Stimulated activated CD8-positive, alpha-beta memory T cell treated with anti-CD3 and anti-CD28 coated beads, Interleukin-12 subunit alpha, Interleukin-12 subunit beta, amount 100 ng/mL, for 1 hour (primary cell): ENCODE results near the gene OR2AG1.

Source experiments
- DNase-seq: peaks from one replicate; pipeline ENCODE4 v3.0.0-alpha.2; 2020; ENCODE audit warnings: low read depth

Gene OR2AG1, protein sequence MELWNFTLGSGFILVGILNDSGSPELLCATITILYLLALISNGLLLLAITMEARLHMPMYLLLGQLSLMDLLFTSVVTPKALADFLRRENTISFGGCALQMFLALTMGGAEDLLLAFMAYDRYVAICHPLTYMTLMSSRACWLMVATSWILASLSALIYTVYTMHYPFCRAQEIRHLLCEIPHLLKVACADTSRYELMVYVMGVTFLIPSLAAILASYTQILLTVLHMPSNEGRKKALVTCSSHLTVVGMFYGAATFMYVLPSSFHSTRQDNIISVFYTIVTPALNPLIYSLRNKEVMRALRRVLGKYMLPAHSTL

DNA sequence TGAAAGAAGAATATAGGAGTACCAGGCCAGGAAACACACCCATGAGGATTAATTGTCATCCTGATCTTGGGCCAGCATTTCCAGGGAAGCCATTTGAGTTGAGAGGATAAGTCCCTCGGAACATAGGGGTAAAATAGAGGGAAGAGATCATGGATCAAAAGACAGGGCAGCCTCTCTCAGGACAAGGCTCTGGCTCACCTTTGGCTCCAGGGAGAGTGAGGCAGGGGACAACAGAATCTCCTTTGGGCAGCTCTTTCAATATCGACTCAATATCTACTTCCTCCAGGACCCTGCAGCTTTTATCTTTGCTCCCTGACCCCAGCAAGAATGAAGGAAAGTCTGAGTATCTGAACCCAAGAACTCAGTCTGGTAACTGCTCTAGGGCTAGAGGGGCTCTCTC is at the start of gene OR2AG1:
Gene OR2AG1 (plus strand): TSS at position 301 of the 400 bp plus-strand sequence. CDS start 2,018 bp downstream, outside the sequence.
- no peak for DNase-seq

DNA sequence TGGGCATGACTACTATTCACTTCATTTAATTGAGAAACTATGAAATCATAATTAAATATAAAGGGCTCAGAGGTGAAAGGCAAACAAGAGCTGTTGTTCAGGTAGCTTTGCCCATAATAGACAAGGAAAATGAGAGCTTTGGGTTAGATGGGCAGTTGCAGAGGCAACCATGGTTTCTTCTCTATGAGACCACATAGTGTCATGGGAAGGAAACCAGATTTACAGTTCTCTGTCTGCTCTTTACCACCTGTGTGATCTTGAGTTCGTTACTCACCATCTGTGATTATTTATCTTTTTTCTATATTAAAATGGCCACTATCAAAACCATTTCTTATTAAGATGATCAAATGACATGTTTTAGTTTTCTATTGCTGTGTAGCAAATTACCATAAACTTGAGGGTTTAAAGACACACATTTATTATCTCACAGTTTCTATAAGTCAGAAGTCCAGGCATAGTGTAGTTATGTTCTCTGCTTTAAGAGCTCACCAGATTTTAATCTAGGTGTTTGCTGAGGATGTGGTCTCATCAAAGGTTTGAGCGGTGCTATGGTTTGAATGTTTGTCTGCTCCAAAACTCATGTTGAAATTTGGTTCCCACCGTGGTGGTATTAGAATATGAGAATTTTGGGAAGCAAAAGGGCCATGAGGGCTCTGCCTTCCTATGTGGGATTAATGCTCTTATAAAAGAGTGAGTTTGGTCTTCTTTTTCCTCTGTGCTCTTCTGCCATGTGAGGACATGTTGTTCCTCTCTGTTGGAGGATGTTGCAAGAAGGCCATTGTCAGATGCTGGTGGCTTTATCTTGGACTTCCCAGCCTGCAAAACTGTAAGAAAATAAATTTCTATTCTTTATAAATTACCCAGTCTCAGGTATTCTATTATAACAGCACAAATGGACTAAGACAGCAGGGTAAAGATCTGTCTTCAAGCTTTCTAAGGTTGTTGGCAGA is 49.2 kb upstream of the OR2AG1 start:
- no peak for DNase-seq

DNA sequence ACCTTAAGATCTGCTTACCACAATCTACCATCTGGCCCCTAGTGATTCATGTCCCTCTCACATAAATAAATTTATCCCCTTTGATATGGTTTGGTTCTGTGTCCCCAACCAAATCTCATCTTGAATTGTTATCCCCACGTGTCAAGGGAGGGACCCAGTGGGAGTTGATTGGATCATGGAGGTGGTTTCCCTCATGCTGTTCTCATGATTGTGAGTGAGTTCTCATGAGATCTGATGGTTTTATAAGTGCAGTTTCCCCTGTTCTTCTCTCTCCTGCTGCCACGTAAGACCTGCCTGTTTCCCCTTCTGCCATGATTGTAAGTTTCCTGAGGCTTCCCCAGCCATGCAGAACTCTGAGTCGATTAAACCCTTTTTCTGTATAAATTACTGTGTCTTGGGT is 48.2 kb upstream of the OR2AG1 start:
- no peak for DNase-seq

DNA sequence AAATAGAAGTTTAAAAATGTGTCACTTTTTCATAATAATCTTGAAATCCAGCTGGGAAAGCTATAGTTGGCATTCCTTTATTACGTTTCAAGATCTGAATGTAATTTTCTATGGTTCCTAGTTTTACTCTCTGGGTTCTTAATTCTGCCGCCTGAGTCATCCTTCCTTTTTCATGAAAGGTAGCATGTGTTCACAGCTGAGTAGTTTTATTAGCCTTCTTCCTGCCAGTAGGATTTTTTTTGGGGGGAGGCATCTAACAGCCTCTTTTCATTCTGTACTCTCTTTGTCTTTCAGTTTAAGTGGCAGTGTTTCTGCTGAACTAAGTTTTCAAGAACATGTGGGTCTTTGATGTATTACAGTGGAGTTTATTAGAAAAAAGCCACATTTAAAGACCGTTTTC is 47.5 kb upstream of the OR2AG1 start:
- no peak for DNase-seq

DNA sequence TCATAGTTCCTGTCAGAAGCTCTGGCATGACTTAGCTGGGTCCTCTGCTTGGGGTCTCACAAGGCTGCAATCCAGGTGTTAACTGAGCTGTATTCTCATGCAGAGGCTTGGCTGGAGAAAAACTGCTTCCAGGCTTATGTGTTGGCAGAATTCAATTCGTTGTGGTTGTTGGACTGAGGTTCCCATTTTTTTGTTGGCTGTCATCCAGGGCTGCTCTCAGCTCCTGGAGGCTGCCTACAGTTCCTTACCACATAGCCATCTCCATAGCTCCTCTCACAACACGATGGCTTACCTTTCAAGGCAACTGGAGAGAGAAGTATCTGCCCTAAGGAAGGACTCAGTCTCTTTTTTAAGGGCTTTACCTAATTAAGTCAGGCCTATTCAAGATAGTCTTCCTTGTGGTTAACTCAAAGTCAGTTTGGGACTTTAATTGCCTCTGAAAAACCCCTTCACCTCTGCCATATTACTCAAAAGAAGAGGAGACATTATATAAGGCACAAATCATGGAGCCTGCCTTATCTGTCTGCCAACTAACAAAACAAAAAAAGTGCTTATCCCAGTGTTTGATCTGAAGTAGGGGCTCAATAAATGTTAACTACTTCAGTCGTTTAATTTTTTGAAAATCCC is 46.2 kb upstream of the OR2AG1 start:
- DNase-seq = no peak

DNA sequence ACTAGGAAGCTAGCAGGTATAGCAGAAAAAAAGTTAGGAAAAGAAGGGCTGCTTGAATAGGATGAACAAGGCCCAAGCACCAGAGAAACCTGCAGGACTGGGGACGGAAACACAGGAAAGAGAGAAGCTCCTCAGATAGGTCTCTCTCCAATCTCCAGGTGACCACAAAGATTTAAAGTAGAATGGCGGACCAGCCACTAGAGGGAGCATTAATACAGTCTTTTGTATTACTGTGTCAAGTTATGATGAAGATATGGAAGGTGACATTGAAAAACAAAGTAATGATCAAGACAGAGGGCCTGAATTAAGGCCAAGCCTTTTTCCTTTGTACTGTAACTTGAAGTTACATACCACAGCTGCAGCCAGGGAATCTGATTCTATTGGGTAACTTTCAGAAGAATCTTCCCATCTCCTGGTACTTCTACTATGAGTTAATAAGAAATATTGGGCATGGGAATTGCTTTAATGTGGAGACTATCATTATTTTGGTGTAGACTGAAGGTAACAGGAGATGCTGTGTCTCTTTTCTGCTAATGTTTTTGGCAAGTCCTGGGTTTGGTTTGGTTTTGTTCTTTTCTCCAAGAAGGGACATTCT is 44.9 kb upstream of the OR2AG1 start:
- DNase-seq = peak; percentile 53

DNA sequence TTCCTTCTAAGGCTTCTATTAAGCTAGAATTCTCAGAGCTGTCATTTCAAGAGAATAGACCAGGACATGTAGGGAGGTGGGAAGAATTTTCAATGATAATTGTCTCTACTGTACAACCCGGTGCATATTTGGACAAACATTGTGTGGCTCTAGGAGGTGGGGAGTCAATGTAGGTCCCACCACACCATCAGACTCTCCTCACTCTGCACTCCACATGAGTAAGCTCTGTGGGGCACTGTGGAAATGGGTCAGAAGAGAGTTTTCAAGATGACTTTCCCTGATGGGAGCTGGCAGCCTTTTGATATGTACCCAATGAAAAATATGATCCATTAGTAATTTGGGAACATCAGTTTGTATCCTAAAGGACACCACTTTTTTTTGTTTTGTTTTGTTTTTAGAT is 44.2 kb upstream of the OR2AG1 start:
- no peak for DNase-seq

DNA sequence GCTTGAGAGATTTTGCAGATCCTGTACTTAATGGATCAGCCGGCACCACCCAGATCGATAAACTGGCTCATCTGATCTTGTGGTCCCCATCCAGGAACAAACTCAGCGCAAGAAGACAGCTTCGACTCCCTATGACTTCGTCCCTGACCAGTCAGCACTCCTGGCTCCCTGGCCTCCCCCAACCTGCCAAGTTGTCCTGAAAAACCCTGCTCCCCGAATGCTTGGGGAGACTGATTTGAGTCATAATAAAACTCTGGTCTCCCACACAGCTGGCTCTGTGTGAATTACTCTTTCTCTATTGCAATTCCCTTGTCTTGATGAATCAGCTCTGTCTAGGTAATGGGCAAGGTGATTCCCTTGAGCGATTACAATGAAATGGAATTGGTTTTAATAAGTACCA is 40.6 kb upstream of the OR2AG1 start:
- no peak for DNase-seq

DNA sequence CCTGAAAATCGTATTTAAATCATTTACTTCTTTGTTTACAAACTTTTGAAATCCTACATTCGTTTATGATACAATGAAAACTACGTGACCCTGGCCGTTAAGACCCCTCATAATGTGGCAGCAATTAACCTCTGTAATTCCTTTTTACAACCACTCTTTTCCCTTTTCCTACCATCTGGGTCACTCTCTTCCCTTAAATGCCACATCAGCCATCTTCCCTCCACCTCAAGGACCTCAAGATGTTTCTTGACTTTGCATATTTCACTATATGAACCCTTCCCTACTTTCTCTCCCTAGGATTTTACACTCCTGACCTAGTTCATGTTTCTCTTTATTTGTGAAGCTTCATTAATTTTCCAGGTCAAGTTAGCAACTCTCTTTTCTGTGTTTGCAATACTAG is 37.8 kb upstream of the OR2AG1 start:
- no peak for DNase-seq

DNA sequence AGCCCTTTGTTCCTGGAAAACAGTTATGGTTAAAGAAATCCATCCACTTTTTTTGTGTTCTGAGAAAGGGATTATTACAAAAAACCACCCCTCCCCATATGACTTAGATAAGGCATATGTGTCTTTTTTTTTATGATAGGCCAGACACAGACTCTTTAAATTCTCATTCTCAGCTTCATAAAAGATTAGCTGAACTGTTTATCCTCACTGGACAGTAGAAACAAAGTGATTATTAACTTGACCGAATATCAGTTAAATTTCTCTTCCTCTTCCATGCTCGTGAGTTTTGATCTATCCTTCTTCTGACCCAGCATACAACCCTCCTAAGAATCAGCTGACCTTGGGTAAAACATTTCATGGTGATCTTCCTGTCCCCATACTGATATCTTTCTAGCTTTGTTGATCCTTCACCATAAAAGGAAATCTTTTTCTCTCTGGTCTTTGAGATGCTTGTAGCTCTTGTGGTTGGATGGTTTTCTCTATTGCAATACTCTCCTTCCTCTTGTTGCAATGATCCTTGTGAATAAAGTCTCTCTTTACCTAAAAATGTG is 37.3 kb upstream of the OR2AG1 start:
- DNase-seq = no peak

DNA sequence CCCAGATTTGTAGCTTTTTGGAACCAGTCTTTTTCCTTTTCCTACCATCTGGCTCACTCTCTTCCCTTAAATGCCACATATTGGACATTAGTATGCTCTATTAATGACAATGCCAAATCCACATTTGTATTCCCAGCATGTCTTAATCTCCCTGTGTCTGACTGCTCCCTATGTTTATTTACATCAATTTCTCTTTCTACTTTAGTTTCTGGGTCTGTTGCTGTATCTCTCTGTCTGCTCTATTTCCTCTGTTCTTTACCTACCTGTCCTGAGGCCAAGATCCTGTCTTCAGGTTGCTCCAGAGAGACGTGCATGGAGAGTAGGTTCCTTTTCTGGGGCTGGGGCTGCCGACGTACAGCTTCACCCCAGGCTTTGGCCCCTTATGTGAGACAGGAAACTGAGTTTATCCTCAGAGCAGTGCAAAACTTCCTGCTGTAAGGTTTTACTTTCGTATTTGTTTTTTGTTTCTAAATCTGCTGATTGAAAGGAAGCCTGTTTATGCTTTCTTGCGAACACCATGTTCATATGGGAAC is 36.7 kb upstream of the OR2AG1 start:
- DNase-seq = no peak

DNA sequence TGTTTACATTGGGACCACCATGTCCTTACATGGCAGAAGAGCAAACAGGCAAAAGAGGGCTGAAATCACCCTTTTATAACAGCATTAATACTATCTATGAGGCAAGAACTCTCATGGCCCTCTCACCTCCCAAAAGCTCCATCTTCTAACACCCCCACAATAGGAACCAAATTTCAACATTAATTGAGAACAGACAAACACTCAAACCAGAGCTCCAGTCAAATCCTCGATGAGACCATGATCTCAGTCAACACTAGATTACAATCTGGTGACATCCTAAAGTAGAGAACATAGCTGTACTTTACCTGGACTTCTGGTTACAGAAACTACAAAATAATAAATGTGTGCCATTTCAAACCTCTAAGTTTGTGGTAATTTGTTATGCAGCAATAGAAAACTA is 36.2 kb upstream of the OR2AG1 start:
- no peak for DNase-seq

DNA sequence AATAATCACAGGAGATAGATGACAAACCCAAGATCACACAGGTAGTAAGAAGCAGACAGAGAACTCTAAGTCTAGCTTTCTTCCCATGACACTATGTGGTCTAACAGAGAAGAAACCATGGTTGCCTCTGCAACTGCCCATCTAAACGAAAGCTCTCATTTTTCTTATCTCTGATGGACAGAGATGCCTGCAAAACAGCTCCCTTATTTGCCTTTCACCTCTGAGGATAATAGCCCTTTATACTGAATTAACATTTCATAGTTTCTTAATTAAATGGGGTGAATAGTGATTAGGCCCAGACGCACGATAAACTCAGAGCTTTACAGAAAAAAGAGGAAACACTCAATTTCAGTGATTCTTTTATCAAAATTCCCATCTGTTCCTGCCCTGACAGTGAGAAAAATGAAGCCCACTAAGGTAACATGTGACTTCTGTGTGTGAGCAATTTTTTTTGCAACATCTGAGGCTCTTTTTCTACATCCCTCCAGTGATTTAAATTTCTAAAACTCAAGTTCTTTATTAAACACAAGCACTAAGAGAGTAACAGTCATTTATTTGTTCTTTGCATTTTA is 35.6 kb upstream of the OR2AG1 start:
- no peak for DNase-seq

DNA sequence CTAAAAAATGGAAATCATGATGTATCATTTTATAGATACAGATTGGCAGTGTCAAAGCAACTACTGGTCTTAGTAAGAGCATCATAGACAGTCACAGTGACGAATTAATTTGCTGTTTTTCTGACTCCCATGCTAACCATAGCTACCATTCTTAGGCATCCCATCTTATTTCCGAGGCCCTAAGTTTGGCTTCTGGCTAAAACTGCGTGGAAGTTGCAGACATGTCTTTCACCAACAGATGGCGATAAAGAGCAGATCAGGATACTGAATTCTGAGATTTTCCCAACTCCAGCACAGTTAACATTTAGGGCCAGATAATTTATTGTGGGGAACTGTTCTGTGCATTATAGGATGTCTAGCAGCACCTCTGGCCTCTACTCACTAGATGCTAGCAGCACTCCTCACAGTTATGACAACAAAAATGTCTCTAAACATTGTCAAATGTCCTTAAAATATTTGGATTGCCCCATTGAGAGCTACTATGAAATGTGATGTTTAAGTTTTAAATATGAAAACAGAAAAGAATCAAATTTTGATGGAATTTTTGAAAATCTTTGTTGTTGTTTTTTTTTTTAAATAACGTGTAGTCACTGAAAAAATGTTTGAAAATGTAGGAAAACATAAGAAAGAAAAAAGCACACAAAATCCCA is 27.4 kb upstream of the OR2AG1 start:
- DNase-seq = no peak

DNA sequence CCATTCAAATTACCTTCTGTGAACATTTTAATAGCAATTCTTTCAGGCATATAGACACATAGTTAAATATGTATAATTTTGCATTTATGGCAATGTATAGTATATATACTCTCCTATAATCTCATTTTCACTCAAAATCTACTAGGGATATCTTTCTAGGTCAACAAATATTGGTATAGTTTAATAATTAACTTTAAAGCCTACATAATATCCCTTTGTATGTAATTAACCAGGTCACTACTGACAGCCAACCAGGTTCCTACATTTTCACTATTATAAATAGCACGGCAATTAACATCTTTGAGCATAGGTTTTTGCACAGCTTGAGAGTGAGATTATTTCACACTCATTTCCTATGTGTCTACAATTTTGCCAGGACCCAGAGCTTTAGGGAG is 26.9 kb upstream of the OR2AG1 start:
- DNase-seq = no peak

DNA sequence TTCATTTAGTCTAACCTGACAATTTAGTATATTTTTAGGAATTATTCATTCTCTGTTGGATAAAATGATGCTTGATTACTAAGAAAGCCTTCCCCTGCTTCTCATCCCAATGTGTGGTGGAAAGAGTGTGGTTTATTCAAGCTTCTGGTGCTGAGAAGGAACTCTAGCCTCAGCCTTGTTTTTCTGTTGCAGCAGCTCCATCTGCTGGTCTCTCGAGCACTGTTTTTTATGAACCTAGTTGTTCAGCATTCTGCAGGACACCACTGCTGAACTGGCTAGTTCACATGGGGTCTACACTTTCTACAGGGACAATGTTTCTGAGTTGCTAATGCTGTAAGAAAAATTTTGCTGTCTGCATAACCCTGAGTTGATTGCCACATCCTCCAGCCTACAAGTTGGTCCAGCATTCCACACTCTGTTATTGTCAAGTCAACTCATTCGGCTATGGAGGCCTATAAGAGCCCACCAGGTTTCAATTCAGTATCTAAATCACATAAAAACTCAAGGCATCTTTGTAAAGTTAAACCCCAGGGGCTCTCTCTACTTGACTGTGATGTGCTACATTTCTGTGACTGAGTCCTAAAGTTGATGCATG is 25.4 kb upstream of the OR2AG1 start:
- peak; percentile 28 for DNase-seq

DNA sequence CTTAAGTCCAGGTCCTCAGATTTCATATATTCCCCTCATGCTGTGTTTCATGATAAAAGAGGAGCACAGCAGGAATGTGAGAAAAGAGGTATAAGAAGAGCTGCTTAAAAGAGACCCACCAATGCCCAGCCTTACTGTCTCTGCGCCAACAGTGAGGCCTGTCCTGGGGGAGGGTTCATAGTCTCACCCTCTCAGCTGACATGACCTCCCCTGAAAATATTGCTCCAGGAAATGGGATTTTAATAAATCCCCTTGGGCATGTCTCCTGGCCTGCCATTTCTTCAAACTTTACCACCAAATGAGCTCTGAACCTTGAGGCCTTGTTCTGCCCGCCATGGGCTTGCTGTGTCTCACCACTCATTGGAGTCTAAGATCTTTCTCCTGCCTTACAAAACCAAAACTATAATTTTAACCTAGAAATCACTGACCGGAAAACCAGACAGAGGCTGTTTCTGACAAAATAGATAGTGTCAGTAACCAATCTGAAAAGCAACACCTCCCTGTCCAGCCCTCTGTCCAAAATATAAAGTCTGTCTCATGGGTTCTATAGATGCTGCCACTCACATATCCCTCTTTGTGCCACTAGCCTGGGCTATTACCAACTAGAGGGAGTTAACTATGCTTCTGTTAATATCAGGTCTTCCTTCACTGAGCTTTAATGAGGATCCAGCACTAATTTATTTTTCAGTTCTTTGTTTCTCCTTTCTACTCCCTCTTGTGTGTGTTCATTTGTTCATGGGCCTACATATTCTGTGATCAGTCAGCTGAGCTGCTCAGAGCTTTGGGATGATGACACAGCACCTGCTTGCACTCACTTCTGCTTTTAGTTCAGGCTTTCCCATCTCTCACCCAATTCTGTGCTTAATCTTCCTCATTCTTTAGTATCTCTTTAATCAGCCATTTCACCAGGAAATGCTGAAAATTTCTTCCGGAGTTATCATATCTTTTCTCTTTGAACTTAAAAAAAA is 10.6 kb upstream of the OR2AG1 start, which contains the start of gene OR2AG2:
Gene OR2AG2 (minus strand): TSS at position 51 of the 968 bp plus-strand sequence. CDS start 3,019 bp downstream, outside the sequence.
- no peak for DNase-seq

DNA sequence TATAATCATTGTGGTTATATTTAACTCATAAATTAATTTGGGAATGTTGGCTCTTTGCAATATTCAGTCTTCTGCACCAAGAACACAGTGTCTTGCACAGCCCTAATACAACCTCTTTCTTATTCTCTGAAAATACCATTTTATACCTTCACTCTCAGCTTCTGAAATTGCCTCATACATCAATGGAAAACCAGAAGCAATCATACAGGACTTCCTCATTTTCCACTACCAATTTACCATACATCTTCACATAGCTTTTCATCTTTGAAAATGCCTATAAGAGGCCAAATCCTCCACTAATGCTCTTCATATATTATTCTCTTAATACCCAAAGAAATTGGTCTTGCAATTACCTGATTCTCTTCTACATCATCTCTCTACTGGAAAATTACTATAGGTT is 4.3 kb upstream of the OR2AG1 start:
- DNase-seq = no peak

DNA sequence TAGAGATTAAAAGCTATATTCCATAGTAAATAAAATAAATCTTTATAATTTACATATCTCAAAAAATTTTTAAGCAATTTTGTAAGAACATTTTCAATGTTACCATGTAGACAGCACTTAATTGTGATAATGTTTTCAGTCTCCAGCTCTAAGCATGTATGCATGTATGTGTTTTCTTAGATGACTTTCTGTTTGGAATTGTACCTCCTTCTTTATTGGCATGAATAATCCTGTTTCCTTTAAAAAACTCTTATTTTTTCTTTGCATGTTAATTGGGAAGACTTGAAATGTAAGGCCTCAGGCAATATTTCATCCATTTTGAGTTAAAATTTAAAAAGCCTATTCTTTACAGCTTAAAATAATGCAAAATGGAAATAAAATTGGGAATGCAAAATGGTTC is 2.0 kb upstream of the OR2AG1 start:
- no peak for DNase-seq
